ENCODE data around the gene POU4F2.
"Not testable (repeated sequence)": the region's sequence is repeated elsewhere in the genome, so short reads cannot be mapped to it uniquely, and the experiment has no call there.

POU4F2 gene

DNA sequence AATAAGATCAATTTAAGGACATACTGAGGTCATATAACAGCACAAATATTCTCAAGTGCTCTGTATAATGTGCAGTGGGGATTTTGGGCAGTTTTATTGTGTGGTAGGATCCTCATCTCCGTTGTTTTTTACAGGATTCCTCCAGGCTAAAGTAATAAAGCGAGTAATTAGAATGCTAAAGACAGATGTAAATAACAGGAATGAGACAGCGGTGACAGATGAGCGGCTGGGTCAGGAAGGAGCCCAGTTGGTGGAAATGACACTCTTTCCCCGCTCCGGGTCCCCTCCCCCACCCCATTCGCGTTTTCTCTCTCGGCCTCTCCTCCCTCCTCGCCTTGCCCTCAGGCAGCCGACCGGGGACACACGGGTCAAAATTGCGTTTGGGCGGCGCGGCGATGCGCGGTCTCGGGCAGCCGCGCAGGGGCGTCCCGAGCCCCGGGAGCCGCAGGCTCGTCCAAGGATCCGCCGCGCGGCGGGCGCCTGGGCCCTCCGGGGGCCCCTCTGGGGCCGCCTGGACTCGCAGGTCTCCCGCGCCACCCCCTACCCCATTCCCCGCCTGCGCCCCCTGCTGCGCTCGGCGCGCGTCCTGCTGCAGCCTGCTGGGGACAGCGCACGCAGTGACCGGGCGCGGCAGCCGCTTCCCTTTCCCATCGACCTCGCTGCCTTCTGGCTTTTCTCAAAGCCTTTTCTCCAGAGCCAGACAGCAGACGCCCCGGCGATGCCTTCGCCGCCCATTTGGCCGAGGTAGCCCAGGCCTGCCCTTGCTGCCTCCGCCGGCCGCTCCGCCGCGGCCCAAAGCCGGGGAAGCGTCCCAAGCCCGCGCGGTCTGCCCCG lies 16.2 kb downstream of the POU4F2 start:
- no peak for DNase-seq (ENCODE audit: low read depth in 4 of 4, low spot score in 1 of 4)

DNA sequence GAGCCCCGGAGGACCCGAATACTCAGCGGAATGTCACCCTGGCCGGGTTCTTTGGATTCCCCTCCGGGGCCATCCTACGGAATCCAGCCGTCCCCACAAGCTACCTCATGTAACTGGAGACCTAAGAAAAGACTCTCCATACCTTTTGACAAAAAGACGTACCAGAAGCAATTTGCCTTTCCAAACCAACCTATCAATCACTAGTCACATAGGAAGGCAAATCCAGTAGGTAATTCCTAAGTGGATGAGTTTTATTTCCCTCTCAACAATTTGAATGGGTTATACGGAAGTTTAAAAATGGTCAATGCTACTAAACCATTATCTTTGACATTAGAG lies 16.8 kb downstream of the POU4F2 start:
- no peak for DNase-seq (ENCODE audit: low read depth in 4 of 4, low spot score in 1 of 4)

DNA sequence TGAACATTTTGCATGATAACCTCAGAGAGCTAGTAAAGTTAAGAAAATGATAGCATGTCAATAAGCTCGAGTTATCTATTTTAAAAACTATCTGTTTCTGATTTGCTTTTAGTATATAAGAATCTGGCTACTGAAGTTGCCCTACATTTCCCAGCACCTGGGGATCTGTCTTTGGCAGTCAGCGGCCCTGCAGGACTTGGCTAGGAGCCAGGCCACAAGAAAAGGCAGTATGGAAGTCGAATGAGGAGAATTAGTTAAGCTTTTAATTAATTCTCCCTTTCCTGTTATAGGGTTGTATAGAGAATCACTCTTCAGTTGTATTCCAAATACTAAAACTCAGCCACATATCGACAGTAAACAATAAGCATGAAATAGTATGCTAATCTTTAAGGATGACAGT lies 22.7 kb downstream of the POU4F2 start:
- DNase-seq (ENCODE audit: low read depth in 4 of 4, low spot score in 1 of 4), result no peak

DNA sequence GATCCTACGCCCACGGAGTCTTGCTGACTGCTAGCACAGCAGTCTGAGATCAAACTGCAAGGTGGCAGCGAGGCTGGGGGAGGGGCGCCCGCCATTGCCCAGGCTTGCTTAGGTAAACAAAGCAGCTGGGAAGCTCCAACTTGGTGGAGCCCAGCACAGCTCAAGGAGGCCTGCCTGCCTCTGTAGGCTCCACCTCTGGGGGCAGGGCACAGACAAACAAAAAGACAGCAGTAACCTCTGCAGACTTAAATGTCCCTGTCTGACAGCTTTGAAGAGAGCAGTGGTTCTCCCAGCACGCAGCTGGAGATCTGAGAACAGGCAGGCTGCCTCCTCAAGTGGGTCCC lies 25.2 kb downstream of the POU4F2 start:
- not testable (repeated sequence) for DNase-seq (ENCODE audit: low read depth in 4 of 4, low spot score in 1 of 4)

DNA sequence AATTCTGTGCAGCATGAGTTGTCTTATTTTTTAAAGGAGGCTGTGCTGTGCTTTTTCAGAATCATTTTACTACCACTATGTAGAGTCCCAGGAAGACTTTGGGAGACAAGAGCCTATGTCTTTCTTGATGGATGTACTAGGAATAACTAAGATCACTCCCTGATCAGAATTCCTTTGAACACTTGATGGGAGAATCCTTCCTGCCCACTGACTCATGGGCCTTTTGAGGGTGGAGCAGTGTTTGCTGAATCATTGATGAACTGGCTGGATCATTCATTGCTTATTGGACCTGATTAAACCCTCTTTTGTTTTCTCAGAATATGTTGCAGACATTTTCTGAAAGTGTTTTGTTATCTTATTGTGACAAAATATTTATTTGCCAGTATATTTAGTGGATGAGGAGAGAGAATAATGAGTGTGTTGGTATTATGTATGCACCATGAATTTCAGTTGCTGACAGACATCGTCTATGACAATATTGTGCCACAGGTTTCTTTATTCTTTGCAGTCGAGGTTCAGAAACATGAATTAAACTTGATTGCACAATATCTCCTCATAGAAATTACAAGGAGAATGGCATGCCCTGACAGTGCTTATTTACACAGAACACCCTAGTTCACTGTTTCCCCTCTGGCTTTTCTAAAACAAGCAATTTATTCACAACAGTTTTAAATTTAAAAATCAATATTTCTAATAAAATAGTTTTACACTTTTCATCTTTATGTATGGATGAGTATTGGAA lies 36.3 kb downstream of the POU4F2 start:
- no peak for DNase-seq (ENCODE audit: low read depth in 4 of 4, low spot score in 1 of 4)
